ENCODE results near the gene RAB9A.
"Not testable (repeated sequence)": the region's sequence is repeated elsewhere in the genome, so short reads cannot be mapped to it uniquely, and the experiment has no call there.

Gene RAB9A

GRCh38 chrX:13647709-13648212 is 41.2 kb upstream of the RAB9A start:
- H2BK15ac ChIP-seq (ENCODE audit: low read length) = no peak overlapping the region
- peak overlapping the region; percentile 78 for H2AFZ ChIP-seq (ENCODE audit: low read length)
- no peaks in the 10 kb centered on the region for H3K9me3 ChIP-seq (replicated peaks in 1 of 2; ENCODE audit: control insufficient read depth in 2 of 2, insufficient read depth in 1 of 2, low read depth in 1 of 2, low read length in 2 of 2)
- no CpG with 5 or more reads among the region's 8 CpGs for WGBS, 2 donors (ENCODE audit: extremely low coverage in 2 of 2, insufficient read length in 2 of 2, insufficient replicate concordance in 1 of 2)
- H2AK5ac ChIP-seq (ENCODE audit: low read depth, low read length) = no peak overlapping the region
- H4K91ac ChIP-seq (ENCODE audit: low read depth, low read length, poor library complexity) = no peak overlapping the region
- H3K4ac ChIP-seq (ENCODE audit: low read length) = no peak overlapping the region
- no peak overlapping the region for H3K4me2 ChIP-seq (ENCODE audit: insufficient read depth, low read length, poor library complexity, severe bottlenecking)
- H3K9ac ChIP-seq (ENCODE audit: low read depth, low read length, poor library complexity) = no peak overlapping the region
- H3K23ac ChIP-seq (ENCODE audit: low read depth, low read length, poor library complexity) = no peak overlapping the region
- H3K79me1 ChIP-seq (ENCODE audit: low read depth, low read length) = no peaks in the 10 kb centered on the region
- H3K4me1 ChIP-seq (ENCODE audit: control insufficient read depth in 2 of 2, insufficient read depth in 1 of 2, low read depth in 1 of 2, low read length in 2 of 2) = peaks cover 2 to 3% of the 10 kb centered on the region in 2 donors
- no peak overlapping the region for H3K18ac ChIP-seq (ENCODE audit: low read length)
- no peak overlapping the region for H2BK120ac ChIP-seq (ENCODE audit: low read depth, low read length)
- DNase-seq (ENCODE audit: low spot score) = no peak
- H3K36me3 ChIP-seq (replicated peaks in 1 of 2; ENCODE audit: control insufficient read depth in 2 of 2, insufficient read depth in 2 of 2, low read length in 2 of 2) = no peaks in the 10 kb centered on the region
- H3K4me3 ChIP-seq (ENCODE audit: low read length in 2 of 2) = no peak overlapping the region
- no peak overlapping the region for H2BK5ac ChIP-seq (ENCODE audit: low read length)
- H3K27ac ChIP-seq (replicated peaks; ENCODE audit: low read length) = no peak overlapping the region
- H3K27me3 ChIP-seq (ENCODE audit: control insufficient read depth in 3 of 3, insufficient read depth in 3 of 3, low read depth in 1 of 3, low read length in 3 of 3) = no peaks in the 10 kb centered on the region
- H2BK12ac ChIP-seq (ENCODE audit: low read length) = no peak overlapping the region
- H4K8ac ChIP-seq (ENCODE audit: low read depth, low read length) = no peak overlapping the region
- H3K14ac ChIP-seq (ENCODE audit: low read length) = no peak overlapping the region

GRCh38 chrX:13648336-13648735 is 40.6 kb upstream of the RAB9A start:
- not testable (repeated sequence) for H2AK5ac ChIP-seq (ENCODE audit: low read depth, low read length); H3K14ac ChIP-seq (ENCODE audit: low read length); H2AFZ ChIP-seq (ENCODE audit: low read length); H3K4me2 ChIP-seq (ENCODE audit: insufficient read depth, low read length, poor library complexity, severe bottlenecking); H2BK12ac ChIP-seq (ENCODE audit: low read length); H3K27me3 ChIP-seq (ENCODE audit: control insufficient read depth in 3 of 3, insufficient read depth in 3 of 3, low read depth in 1 of 3, low read length in 3 of 3); H3K18ac ChIP-seq (ENCODE audit: low read length); H4K91ac ChIP-seq (ENCODE audit: low read depth, low read length, poor library complexity); H2BK15ac ChIP-seq (ENCODE audit: low read length); H3K4me1 ChIP-seq (ENCODE audit: control insufficient read depth in 2 of 2, insufficient read depth in 1 of 2, low read depth in 1 of 2, low read length in 2 of 2); H3K23ac ChIP-seq (ENCODE audit: low read depth, low read length, poor library complexity); H3K9me3 ChIP-seq (replicated peaks in 1 of 2; ENCODE audit: control insufficient read depth in 2 of 2, insufficient read depth in 1 of 2, low read depth in 1 of 2, low read length in 2 of 2); H3K9ac ChIP-seq (ENCODE audit: low read depth, low read length, poor library complexity); H3K27ac ChIP-seq (replicated peaks; ENCODE audit: low read length); H3K36me3 ChIP-seq (replicated peaks in 1 of 2; ENCODE audit: control insufficient read depth in 2 of 2, insufficient read depth in 2 of 2, low read length in 2 of 2); H3K4ac ChIP-seq (ENCODE audit: low read length); H2BK5ac ChIP-seq (ENCODE audit: low read length); DNase-seq (ENCODE audit: low spot score); H3K4me3 ChIP-seq (ENCODE audit: low read length in 2 of 2); H4K8ac ChIP-seq (ENCODE audit: low read depth, low read length); H3K79me1 ChIP-seq (ENCODE audit: low read depth, low read length); H2BK120ac ChIP-seq (ENCODE audit: low read depth, low read length)
- WGBS, 2 donors (ENCODE audit: extremely low coverage in 2 of 2, insufficient read length in 2 of 2, insufficient replicate concordance in 1 of 2) = no CpG with 5 or more reads among the region's 2 CpGs

GRCh38 chrX:13649838-13650237 is 39.1 kb upstream of the RAB9A start:
- no peak overlapping the region for H3K4me2 ChIP-seq (ENCODE audit: insufficient read depth, low read length, poor library complexity, severe bottlenecking)
- no peaks in the 10 kb centered on the region for H3K27me3 ChIP-seq (ENCODE audit: control insufficient read depth in 3 of 3, insufficient read depth in 3 of 3, low read depth in 1 of 3, low read length in 3 of 3)
- no peaks in the 10 kb centered on the region for H3K9me3 ChIP-seq (replicated peaks in 1 of 2; ENCODE audit: control insufficient read depth in 2 of 2, insufficient read depth in 1 of 2, low read depth in 1 of 2, low read length in 2 of 2)
- no peak overlapping the region for H4K8ac ChIP-seq (ENCODE audit: low read depth, low read length)
- H3K9ac ChIP-seq (ENCODE audit: low read depth, low read length, poor library complexity) = no peak overlapping the region
- no peaks in the 10 kb centered on the region for H3K36me3 ChIP-seq (replicated peaks in 1 of 2; ENCODE audit: control insufficient read depth in 2 of 2, insufficient read depth in 2 of 2, low read length in 2 of 2)
- H3K4me3 ChIP-seq (ENCODE audit: low read length in 2 of 2) = no peak overlapping the region
- H2BK15ac ChIP-seq (ENCODE audit: low read length) = no peak overlapping the region
- no peak overlapping the region for H3K23ac ChIP-seq (ENCODE audit: low read depth, low read length, poor library complexity)
- no peaks in the 10 kb centered on the region for H3K79me1 ChIP-seq (ENCODE audit: low read depth, low read length)
- H3K4ac ChIP-seq (ENCODE audit: low read length) = no peak overlapping the region
- no peak overlapping the region for H2BK12ac ChIP-seq (ENCODE audit: low read length)
- no peak overlapping the region for H2AK5ac ChIP-seq (ENCODE audit: low read depth, low read length)
- no peak overlapping the region for H2BK5ac ChIP-seq (ENCODE audit: low read length)
- H2BK120ac ChIP-seq (ENCODE audit: low read depth, low read length) = no peak overlapping the region
- H3K4me1 ChIP-seq (ENCODE audit: control insufficient read depth in 2 of 2, insufficient read depth in 1 of 2, low read depth in 1 of 2, low read length in 2 of 2) = peaks cover 2 to 3% of the 10 kb centered on the region in 2 donors
- H4K91ac ChIP-seq (ENCODE audit: low read depth, low read length, poor library complexity) = no peak overlapping the region
- no peak overlapping the region for H3K18ac ChIP-seq (ENCODE audit: low read length)
- no CpG with 5 or more reads among the region's 5 CpGs for WGBS, 2 donors (ENCODE audit: extremely low coverage in 2 of 2, insufficient read length in 2 of 2, insufficient replicate concordance in 1 of 2)
- H3K27ac ChIP-seq (replicated peaks; ENCODE audit: low read length) = no peak overlapping the region
- DNase-seq (ENCODE audit: low spot score) = no peak
- H3K14ac ChIP-seq (ENCODE audit: low read length) = no peak overlapping the region
- H2AFZ ChIP-seq (ENCODE audit: low read length) = no peak overlapping the region

- no peak overlapping the region for H4K91ac ChIP-seq (ENCODE audit: low read depth, low read length, poor library complexity)
- no peak overlapping the region for H3K23ac ChIP-seq (ENCODE audit: low read depth, low read length, poor library complexity)
- no peak overlapping the region for H3K18ac ChIP-seq (ENCODE audit: low read length)
- H3K9ac ChIP-seq (ENCODE audit: low read depth, low read length, poor library complexity) = no peak overlapping the region
- WGBS, 2 donors (ENCODE audit: extremely low coverage in 2 of 2, insufficient read length in 2 of 2, insufficient replicate concordance in 1 of 2) = no CpG with 5 or more reads among the region's 1 CpG
- no peak overlapping the region for H2BK120ac ChIP-seq (ENCODE audit: low read depth, low read length)
- H3K27me3 ChIP-seq (ENCODE audit: control insufficient read depth in 3 of 3, insufficient read depth in 3 of 3, low read depth in 1 of 3, low read length in 3 of 3) = no peaks in the 10 kb centered on the region
- H3K4me3 ChIP-seq (ENCODE audit: low read length in 2 of 2) = no peak overlapping the region
- no peak overlapping the region for H3K4me2 ChIP-seq (ENCODE audit: insufficient read depth, low read length, poor library complexity, severe bottlenecking)
- H3K79me1 ChIP-seq (ENCODE audit: low read depth, low read length) = no peaks in the 10 kb centered on the region
- no peaks in the 10 kb centered on the region for H3K9me3 ChIP-seq (replicated peaks in 1 of 2; ENCODE audit: control insufficient read depth in 2 of 2, insufficient read depth in 1 of 2, low read depth in 1 of 2, low read length in 2 of 2)
- H3K14ac ChIP-seq (ENCODE audit: low read length) = no peak overlapping the region
- H3K4ac ChIP-seq (ENCODE audit: low read length) = no peak overlapping the region
- no peak overlapping the region for H2BK15ac ChIP-seq (ENCODE audit: low read length)
- no peak overlapping the region for H2AFZ ChIP-seq (ENCODE audit: low read length)
- peaks cover 2 to 3% of the 10 kb centered on the region in 2 donors for H3K4me1 ChIP-seq (ENCODE audit: control insufficient read depth in 2 of 2, insufficient read depth in 1 of 2, low read depth in 1 of 2, low read length in 2 of 2)
- no peak overlapping the region for H3K27ac ChIP-seq (replicated peaks; ENCODE audit: low read length)
- no peak for DNase-seq (ENCODE audit: low spot score)
- H2BK12ac ChIP-seq (ENCODE audit: low read length) = no peak overlapping the region
- no peak overlapping the region for H2BK5ac ChIP-seq (ENCODE audit: low read length)
- H2AK5ac ChIP-seq (ENCODE audit: low read depth, low read length) = no peak overlapping the region
- no peaks in the 10 kb centered on the region for H3K36me3 ChIP-seq (replicated peaks in 1 of 2; ENCODE audit: control insufficient read depth in 2 of 2, insufficient read depth in 2 of 2, low read length in 2 of 2)
- H4K8ac ChIP-seq (ENCODE audit: low read depth, low read length) = no peak overlapping the region
Observed at GRCh38 chrX:13650318-13650717, 38.6 kb upstream of the RAB9A start.

Measured in neuronal stem cell (in vitro differentiated cells).